ENCODE data around the gene BRSK2.
"Not testable (repeated sequence)": the region's sequence is repeated elsewhere in the genome, so short reads cannot be mapped to it uniquely, and the experiment has no call there.

BRSK2 gene

DNA sequence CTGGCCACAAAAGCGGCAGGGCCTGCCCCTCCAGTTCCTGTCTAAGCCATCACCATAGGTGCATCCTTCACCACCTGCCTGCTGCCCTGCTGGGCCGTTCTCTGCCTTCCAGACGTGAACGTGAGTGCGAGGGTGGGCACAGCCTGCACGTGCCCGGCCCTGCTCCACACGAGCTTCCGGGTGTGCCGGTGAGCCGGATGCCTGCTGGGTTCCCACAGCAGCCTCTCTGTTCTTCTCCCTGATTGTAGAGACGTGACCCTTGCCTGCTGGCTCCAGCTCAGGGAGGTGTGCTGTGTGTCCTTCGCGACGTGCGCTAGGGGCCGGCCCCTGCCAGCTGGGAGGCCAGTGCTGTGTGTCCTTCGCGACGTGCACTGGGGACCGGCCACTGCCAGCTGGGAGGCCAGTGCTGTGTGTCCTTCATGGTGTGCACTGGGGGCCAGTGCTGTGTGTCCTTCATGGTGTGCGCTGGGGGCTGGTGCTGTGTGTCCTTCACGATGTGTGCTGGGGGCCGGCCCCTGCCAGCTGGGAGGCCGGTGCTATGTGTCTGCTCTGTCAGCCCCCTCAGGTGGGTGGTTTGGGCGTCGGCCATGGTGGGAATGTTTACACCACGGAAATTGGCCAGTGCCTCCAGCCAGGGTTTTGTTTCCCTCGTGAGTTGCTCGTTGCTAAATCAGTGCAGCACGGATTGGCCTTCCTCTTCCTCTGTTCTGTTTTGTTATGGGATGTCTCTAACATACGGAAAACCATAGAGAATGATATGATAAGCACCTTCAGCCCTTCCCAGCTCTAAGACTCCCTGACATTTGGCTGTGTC is 35.4 kb upstream of the BRSK2 start:
- no peak for DNase-seq (ENCODE audit: low read depth in 2 of 2, low spot score in 1 of 2)

DNA sequence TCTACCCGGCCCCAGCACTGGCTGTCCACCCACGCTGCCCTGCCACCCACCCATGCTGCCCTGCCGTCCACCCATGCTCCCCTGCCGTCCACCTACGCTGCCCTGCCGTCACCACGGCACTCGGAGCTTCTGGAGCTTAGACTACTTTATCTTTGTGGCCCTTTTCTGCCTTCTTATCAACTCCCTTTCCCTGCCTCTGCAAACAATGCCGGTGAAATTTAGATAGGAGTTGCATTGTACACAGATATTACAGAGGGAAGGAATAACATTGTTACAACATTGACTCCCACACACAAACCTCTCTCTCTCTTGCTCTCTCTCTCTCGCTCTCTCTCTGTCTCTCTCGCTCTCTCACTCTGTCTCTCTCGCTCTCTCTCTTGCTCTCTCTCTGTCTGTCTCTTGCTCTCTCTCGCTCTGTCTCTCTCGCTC is 33.7 kb upstream of the BRSK2 start:
- no peak for DNase-seq (ENCODE audit: low read depth in 2 of 2, low spot score in 1 of 2)

DNA sequence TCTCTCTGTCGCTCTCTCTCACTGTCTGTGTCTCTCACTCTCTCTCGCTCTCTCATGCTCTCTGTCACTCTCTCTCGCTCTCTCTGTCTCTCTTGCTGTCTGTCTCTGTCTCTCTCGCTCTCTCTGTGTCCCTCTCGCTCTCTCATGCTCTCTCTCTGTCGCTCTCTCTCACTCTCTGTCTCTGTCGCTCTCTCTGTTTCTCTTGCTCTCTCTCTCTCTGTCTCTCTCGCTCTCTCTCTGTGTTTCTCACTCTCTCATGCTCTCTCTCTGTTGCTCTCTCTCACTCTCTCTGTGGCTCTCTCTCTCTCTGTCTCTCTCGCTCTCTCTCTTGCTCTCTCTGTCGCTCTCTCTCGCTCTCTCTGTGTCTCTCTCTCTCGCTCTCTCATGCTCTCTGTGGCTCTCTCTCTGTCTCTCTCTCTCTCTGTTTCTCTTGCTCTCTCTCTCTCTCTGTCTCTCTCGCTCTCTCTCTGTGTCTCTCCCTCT is 33.2 kb upstream of the BRSK2 start:
- no peak for DNase-seq (ENCODE audit: low read depth in 2 of 2, low spot score in 1 of 2)

DNA sequence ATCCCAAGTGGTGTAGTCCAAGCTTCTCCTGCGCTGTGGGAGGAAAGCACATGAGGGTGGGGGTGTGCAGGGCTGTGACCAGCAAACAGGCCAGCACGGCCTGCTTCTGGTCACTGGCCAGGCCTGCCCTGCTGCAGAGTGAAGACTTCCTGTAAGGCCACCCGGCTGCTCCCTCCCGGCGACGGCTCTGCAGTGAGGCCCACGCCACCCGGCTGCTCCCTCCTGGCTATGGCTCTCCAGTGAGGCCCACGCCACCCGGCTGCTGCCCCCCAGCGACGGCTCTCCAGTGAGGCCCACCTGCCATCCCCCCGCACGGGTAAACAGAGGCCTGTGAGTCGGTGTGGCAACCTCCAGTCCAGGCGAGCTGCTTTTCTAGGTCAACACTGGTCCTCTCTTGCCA is 31.4 kb upstream of the BRSK2 start:
- no peak for DNase-seq (ENCODE audit: low read depth in 2 of 2, low spot score in 1 of 2)

DNA sequence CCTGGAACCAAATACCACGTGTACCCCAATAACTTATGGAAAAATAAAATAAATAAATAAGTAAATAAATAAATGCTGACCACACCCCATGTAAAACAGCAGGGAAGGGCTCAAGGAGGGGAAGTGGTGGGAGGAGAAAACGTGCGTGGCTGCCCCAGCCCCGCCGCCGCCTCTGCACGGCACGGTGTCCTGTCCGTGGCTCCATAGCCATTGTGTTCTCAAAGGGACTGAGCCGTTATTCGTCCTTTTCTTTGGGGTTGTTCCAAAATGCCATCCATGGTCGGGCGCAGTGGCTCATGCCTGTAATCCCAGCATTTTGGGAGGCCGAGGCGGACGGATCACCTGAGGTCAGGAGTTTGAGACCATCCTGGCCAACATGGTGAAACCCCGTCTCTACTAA is 30.8 kb upstream of the BRSK2 start:
- not testable (repeated sequence) for DNase-seq (ENCODE audit: low read depth in 2 of 2, low spot score in 1 of 2)

DNA sequence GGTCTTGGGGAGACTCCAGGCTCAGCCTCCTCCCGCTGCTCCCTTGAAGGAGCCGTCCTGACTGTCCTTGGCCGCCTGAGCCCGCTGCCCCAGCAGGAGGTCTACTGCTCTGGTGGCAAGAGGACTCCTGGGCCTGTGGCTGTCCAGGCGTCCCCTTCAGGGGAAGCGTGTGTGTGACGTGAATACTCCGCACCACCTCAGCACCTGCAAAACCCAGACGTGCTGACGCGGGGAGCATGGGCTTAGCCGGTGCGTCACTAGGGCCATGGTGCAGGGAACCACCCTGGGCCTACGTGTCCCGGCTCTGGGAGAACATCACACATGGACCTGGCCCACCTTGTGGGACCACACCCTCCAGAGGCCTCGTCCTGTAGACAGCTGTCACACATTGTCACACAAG is 30.2 kb upstream of the BRSK2 start:
- DNase-seq (ENCODE audit: low read depth in 2 of 2, low spot score in 1 of 2), result no peak

DNA sequence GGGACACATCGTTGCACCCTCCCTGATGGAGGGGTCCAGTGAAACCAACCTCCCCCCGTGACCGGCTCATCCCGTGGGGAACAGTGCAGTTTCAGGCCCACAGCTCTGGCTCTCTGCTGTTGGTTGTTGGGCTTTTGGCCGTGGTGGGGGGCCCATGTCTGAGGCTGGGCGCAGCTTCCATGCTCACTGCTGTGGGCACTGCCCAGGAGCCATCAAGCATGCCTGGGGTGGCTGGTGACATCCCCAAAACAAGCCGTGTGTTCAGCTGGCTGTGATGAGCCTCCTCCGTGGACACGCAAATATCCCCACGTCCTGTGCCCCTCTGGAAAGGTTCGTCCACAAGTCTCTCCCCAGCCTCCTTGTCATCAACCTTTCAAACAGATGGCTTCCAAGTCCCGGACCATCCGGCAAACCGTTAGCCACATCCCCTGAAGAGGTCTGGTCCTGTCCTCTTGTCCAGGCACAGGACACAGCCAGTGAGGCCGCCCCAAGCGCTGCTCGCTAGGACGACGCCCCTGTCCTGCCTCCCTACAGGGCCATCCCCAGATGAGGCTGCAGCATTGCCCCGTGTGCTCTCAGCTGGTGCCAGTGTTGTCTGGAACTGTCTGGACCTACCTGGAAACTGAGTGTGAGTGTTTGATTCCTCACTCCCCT is 29.4 kb upstream of the BRSK2 start:
- no peak for DNase-seq (ENCODE audit: low read depth in 2 of 2, low spot score in 1 of 2)

DNA sequence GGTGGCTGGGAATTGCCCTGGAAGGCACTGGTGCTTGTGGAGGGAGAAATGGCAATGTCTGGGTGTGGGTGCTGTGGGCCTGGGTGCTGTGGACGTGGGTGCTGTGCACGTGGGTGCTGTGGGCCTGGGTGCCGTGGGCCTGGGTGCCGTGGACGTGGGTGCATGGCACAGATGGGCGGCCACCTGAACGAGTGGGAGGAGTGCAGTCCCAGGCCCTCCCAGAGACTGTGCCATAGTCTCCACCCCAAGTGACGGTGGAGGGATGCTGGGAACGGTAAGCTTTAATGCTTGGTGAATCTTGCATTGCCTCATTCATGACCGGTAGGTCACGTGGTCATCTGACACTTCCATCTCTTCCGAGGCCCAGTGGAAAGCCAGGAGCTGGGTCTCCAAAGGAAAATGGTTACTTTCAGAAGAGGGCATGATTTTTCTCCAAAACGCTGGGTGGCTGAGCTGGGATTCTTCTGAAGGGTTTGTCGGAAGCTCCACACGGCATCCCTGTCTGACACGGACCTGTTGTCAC is 28.8 kb upstream of the BRSK2 start:
- no peak for DNase-seq (ENCODE audit: low read depth in 2 of 2, low spot score in 1 of 2)

DNA sequence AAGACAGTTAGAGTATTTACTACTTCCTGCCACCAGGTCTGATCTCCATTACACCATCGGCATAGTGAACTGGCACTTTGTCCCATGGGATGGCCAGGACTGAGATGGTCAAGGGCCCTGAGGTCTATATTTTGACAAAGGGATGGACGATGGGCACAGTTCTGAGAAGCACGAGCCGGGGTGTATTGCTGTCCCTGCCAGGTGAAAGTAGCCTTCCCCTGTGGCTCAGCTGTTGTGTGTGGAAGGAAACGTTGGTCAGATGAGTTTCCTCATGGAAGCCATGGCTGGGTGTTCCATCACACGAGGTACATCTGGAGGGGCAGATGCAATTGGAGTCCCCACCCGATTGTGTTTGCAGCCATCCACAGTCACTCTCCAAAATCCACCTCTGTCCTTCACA is 27.9 kb upstream of the BRSK2 start:
- no peak for DNase-seq (ENCODE audit: low read depth in 2 of 2, low spot score in 1 of 2)

DNA sequence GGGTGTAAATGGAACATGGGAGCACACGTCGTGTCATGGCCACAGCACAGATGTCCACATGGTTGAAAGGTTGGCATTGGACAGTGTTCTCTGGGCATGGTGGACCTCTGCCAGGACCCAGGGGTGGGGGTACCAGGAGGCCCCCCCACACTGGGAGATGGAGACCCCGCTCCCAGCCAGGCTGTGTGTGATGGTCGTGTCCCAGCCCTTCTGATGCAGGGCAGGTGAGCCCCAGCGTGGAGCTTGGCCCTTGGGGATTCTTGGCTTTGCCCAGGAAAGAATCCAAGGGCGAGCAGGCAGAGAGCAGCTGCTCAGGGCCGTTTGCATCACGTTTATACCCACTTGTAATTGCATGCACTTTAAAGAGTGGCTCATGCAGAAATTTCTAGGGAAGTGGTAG is 22.0 kb upstream of the BRSK2 start:
- no peak for DNase-seq (ENCODE audit: low read depth in 2 of 2, low spot score in 1 of 2)

DNA sequence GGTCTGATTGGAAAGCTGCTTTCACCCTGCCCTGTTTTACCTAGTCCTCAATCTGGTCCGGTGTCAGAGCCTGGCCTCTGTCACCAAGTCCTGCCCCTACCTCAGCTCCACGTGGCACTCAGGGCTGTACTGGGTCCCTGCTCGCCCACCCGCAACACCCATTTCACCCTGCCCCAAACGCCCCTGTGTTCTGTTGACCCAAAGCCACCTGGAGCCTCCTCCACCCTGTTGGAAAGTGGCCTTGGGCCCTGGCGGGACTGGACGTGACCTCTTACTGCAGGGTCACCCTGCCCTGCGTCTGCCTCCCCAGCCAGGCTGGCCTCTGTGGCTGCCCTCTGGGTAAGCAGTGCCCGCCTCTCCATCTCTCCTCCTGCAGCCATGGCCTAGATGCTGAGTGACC is 21.5 kb upstream of the BRSK2 start:
- DNase-seq (ENCODE audit: low read depth in 2 of 2, low spot score in 1 of 2), result no peak

DNA sequence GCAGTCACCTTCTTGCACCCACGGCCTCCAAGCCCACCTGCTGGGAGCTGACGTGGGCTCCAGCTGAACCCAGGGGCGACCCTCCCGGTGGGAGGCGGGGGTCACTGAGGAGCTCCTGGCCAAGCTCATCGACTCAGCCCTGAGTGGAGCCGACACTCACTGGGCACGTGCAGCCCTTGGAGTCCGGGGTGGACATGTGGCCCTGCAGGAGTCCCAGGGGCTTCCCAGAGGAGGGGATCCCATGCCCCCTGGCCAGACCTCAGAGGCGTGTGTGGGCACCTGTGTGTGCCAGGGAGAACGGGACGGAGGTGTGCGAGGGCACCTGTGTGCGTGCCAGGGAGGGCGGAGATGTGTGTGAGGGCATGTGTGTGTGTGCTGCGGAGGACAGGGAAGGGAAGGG is 20.8 kb upstream of the BRSK2 start:
- DNase-seq (ENCODE audit: low read depth in 2 of 2, low spot score in 1 of 2), result no peak

DNA sequence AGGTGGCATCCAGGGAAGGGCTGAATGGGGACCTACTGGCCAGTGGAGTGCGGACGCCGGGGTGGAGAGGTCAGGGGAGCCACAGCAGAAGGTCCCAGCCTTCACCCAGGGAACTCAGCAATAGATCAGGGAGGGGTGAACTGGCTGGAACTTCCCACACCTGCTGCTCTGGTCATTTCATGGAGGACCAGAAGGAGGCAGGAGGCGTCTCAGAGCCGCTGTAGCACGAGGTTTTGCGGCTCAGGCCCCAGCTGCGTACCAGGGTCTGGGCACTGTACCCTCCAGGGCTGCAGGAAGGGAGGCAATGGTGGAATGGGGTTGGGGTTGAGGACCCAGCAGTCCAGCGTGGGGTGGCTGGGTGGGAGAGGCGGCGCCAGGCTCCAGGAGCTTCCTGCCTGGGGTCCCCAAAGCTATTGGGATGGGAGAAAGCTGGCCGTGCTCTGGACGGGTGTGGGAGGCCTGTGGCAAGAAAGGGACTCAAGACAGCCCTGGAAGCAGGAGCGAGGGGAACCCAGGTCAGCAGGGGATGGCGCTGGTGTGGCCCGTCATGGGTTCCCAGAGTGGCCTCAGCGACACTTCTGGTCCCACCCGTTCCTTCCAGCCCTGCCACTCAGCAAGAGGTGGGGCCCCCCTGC is 20.2 kb upstream of the BRSK2 start:
- no peak for DNase-seq (ENCODE audit: low read depth in 2 of 2, low spot score in 1 of 2)

DNA sequence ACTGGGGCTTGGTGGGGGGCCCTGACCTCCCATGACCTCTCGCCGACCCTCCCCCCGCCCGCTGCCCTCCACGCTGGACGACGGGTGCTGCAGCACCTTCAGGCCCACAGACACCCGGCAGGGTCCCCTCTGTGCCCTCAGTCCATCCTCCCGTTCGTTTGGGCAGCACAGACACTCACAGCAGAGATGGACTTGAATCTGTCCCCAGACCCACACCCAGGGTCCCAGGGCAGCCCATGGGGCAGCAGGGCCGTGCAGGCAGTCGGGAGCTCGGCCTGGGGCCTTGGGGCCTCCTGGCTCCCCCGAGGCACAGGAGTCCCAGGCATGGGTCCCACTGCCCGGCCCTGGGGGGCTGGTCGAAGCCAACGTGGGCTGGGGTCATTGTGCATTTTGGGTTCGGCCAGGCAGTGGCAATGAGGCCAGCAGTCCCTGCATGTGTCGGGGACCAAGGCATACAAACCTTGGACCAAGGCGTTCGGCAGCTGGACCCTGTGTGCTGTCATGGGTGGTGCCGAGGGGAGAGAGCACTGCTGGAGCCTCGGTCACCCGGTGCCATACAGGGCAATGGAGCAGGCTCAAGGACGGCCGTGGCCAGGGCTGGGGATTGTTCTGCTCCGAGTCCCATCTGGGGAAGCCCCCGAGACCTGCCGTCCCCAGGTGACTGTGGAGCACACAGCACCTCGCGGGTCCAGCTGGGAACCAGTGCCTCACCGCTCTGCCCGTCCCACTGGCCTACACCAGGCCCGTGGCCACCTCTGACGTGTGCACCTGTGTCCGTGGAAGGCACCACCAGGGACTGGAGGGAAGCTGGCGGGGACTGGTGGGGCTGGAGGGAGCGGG is 19.3 kb upstream of the BRSK2 start:
- DNase-seq (ENCODE audit: low read depth in 2 of 2, low spot score in 1 of 2), result no peak

DNA sequence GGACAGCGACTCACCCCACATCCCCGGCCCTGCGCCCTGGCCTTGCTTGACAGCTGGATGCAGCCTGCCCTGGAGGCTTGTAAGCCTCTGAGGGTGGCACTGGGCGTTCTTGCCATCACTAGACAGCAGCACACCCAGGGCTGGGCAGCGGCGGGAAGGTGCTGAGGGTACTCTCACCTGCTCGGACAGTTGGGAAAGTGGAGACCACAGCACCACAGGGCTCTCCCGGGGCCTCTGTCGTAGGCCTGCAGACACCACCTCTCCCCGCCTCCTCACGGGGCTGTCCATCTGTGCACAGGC is 18.8 kb upstream of the BRSK2 start:
- no peak for DNase-seq (ENCODE audit: low read depth in 2 of 2, low spot score in 1 of 2)

DNA sequence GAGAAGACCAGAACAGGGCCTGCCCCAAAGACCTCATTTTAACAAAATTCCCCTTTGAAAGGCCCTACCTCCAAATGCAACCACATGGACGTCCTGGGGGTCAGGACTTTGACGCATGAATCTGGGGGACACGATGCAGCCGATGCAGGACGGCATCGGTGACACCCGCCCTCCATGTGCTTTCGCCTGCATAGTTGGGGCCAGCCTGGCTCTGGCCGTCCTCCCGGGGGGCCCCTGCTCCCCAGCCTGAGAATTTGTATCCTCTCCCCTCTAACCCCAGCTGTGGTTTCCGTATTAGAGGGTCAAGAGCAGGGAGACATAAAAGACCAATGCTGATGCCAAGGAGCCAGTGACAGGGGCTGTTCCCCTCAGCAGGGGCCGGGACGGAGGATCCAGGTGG is 18.4 kb upstream of the BRSK2 start:
- DNase-seq (ENCODE audit: low read depth in 2 of 2, low spot score in 1 of 2), result no peak

DNA sequence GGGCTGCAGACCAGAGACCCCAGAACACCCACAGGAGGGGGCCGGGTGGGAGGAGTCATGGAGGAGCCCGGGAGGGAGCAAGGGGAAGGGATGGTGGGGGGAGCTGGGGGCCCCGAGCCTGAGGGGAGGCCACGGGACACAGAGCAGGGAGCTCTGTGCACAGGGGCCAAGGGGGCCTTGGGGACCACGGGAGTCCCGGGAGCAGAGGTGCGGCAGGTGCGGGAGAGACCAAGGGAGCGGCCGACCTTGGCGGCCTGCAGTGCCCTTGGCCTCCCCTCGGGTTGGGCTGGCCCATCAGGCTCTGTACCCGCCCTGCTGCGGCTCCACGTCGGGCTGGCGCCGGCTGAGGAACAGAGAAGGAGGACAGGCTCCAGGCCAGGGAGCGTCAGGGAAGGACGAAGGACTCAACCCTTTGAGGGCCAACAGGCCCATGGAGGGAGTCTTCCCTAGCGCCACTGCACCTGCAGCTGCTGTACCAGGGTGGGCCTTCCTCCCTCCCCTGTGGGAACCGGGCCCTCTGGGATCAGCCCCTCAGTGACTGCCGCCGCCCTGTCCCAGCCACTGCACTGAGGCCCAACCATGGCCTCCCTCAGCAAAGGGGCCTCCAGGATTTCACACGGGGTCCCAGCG is 17.8 kb upstream of the BRSK2 start:
- DNase-seq (ENCODE audit: low read depth in 2 of 2, low spot score in 1 of 2), result no peak

DNA sequence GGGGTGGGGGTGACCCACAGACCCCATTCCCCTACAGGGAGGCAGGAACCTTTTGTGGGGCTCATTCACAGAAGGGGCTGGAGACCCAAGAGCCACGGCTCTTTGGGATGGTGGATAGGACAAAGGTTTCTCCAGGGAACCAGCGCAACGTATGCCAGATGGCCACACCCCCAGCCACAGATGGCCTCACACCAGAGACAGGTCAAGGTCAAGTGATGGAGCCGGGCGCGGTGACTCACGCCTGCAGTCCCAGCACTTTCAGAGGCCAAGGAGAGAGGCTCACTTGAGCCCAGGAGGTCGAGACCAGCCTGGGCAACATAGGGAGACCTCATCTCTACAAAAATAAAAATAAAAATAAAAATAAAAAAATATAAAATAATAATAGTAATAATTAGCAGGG is 17.1 kb upstream of the BRSK2 start:
- no peak for DNase-seq (ENCODE audit: low read depth in 2 of 2, low spot score in 1 of 2)

DNA sequence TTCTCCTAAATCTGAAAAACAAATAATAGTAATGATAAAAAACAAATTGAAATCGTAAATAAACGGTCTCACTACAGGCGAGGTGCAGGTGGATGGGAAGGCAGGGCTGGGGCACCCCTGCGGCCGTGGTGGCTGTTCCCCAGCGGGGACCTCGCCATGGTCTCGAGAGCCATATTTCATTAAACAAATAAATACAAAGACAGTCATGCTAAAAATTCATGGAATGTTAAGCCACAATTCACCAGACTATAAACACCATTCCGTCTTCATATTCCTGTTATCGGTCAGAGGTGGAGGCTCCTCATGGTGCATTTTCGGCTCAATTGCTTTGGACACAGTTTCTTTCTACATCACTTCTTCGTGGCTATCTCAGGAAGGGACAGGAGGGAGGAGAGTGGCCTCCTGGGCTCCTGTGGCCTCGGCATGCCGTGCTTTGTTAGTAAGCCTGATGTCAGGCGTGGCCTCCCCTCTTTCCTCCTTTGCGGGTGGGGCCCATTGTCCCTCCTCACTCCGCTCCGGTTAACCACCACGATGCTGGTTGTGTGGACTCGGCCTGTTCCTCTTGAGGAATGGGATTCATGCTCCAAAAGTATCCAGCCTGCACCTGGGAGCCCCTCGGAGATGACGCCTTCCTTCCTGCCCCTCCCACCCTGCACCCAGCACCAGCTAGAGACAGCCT is 16.1 kb upstream of the BRSK2 start:
- no peak for DNase-seq (ENCODE audit: low read depth in 2 of 2, low spot score in 1 of 2)

Data from stimulated activated CD8-positive, alpha-beta memory T cell treated with anti-CD3 and anti-CD28 coated beads, Interleukin-4, amount 100 ng/mL, for 1 hour (primary cell).